ENCODE data around the gene NPIPB8. TPM values are rescaled to one million over a fixed set of nuclear protein-coding genes. Genes with fewer than 3 reads are reported as not detected.
"Not testable (repeated sequence)": the region's sequence is repeated elsewhere in the genome, so short reads cannot be mapped to it uniquely, and the experiment has no call there.

Gene NPIPB8
- total RNA-seq, 2 experiments from 2014 or later, result 0.44 TPM; not detected in 1

DNA sequence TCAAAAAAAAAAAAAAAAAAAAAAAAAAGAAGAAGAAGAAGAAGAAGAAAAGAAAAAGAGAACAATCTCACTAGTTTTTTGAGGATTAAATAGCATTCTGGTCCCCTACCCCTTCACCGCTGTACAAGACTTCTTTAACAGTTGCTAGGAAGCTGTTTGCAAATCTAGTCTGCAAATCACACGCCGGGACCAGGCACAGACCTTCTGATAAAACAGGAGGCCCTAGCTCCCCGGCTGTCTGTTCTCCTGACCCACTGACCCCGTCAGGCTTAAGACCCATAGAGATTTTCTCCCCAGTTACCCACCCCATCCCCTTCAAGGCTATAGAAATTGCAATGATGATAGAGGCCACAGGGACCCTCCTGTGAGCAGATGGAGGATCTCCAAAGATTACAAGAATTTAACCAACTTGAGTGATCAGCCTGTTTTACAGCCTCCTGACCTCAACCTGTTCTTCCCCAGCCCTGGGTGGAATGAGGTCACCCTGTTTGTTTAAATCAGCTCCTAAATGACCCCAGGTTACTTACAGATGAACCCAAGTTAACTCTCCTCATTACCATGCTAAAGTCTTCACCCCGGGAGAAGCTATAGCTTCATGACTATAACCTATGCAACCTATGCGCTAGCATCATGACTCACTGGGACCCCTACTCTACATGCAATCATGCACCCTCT, 16.2 kb upstream of the NPIPB8 start:
- H3K4me1 Mint-ChIP-seq, result peaks cover 19% of the 10 kb centered on the region
- POLR2A ChIA-PET, result no interaction called here
- CTCF ChIA-PET, result interaction anchor here (1.6 kb wide), 1 partner anchor 11 kb away, joined by 3 read pairs; no protein-coding TSS in a partner anchor
- peaks cover 10% of the 10 kb centered on the region for H3K27me3 Mint-ChIP-seq
- H3K9me3 Mint-ChIP-seq, result no peaks in the 10 kb centered on the region
- DNase-seq, result no peak
- peak overlapping the region; percentile 70 for H3K27ac Mint-ChIP-seq
- peak overlapping the region; percentile 77 for H3K4me3 Mint-ChIP-seq
- H3K36me3 Mint-ChIP-seq (ENCODE audit: low read depth), result peaks cover 8% of the 10 kb centered on the region

DNA sequence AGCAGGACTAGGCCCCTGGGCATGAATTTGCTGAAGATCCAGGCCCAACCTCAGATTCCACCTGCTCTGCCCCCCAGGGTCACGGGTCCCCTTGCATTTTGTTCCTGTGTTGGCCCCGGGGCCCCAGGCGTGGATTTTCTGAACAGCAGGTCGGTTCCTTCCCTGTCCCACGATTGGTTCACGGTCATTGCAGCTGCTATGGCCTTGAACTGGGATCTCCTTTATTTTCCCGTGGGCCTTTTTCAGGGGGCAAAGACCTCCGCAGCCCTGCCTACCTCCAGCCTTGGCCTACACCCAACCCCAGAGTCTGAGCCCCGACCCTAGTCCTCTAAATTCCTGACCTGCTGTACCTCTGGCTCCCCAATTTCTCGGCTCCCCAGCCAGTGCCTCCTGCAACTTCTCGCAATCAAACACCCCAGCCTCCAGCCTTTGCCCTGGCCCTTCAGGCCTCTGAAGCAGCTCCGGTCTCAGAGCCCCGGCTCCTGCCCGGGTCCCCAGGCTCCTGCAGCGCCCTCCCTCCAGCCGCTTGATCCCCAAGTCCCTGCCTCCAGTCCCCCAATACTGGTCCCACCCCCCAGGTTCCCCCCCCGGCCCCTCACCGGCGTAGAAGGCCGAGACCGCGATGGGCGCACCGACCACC, 15.2 kb upstream of the NPIPB8 start:
- peak overlapping the region; percentile 77 for H3K4me3 Mint-ChIP-seq
- H3K9me3 Mint-ChIP-seq; DNase-seq; H3K36me3 Mint-ChIP-seq (ENCODE audit: low read depth); POLR2A ChIA-PET: not testable (repeated sequence)
- H3K4me1 Mint-ChIP-seq, result peaks cover 17% of the 10 kb centered on the region
- H3K27ac Mint-ChIP-seq, result peak overlapping the region; percentile 83
- CTCF ChIA-PET, result interaction anchor here (1.2 kb wide), 1 partner anchor 25 kb away, joined by 3 read pairs; no protein-coding TSS in a partner anchor
- H3K27me3 Mint-ChIP-seq, result peaks cover 11% of the 10 kb centered on the region

DNA sequence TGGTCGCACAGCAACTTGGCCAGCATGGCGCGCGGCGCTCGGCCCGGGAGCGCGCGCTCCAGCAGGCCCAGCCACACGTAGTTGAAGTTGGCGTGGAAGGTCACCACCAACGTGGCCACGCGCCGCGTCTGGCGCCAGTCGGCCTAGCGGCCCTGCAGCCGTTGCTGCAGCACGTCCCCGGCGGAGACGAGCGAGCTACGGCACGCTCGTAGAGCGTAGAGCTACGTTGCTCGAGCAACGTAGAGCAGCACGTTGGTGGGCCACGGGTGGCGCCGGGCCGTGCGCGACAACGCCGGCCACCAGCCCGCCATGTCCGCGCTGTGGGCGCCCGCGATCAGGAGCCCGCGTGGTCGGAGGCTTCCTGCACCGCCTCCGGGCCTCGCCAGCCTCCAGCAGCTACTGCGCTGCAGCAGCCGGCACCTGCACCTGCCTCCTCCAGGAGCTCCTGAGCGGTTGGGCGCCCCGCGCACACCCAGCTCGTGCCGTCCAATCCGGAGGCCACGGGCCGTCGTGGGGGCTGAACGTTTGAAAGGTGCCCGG, 14.6 kb upstream of the NPIPB8 start:
- Mint-ChIP-seq H3K4me3 (peak overlapping the region; percentile 77), H3K4me1 (peaks cover 17% of the 10 kb centered on the region), H3K9me3 (no peaks in the 10 kb centered on the region), H3K36me3 (ENCODE audit: low read depth) (peaks cover 8% of the 10 kb centered on the region), H3K27ac (peak overlapping the region; percentile 83), H3K27me3 (peaks cover 11% of the 10 kb centered on the region)
- DNase-seq, result peak; percentile 70
- ChIA-PET POLR2A (no interaction called here), CTCF (interaction anchor here (1.2 kb wide), 1 partner anchor 25 kb away, joined by 3 read pairs; no protein-coding TSS in a partner anchor)

DNA sequence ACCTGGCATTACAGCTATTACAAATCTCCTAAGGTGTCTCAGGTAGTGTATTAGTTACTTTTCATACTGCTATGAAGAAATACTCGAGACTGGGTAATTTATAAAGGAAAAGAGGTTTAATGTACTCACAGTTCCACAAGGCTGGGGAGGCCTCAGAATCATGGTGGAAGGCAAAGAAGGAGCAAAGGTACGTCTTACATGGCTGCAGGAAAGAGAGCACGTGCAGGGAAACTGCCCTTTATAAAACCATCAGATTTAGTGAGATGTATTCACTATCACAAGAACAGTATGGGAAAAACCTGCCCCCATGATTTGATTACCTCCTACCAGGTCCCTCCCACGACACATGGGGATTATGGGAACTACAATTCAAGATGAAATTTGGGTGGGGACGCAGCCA, 7.0 kb upstream of the NPIPB8 start:
- H3K36me3 Mint-ChIP-seq (ENCODE audit: low read depth); H3K9me3 Mint-ChIP-seq; H3K4me3 Mint-ChIP-seq; H3K27ac Mint-ChIP-seq; H3K4me1 Mint-ChIP-seq; DNase-seq; POLR2A ChIA-PET; CTCF ChIA-PET: not testable (repeated sequence)
- H3K27me3 Mint-ChIP-seq, result peaks cover 13% of the 10 kb centered on the region

DNA sequence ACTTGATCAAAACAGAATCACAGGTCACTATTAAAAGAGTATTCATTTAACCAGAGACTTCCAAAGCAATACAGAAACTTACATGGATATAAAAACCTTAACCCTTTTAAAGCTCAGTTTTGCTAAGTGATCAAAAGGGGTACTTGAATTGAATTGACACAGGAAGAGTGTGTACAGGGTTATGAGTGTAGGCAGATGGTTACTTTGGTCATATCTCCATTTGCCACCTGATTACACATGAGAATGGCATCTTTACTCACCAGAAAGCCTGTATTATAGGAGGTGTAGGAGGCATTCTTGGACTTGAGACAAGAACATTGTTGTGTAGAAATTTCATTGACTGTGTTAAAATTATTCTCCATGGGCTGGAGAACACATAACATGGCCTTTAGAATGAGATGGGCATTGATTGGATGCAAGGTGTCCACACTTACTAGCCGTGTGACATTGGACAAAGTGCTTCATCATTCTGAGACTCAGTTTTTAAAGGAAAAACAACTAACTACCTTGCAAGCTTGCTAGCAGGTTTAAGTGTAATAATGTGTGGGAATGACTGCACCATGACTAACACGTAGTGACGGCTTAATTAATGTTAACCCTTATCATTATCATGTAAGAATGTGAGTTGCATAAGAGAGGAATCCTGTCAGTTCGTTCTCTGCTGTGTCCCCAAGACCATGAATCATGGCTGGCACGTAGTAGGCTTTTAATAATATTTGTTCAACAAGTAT, 1.6 kb upstream of the NPIPB8 start:
- H3K9me3 Mint-ChIP-seq; H3K27me3 Mint-ChIP-seq; CTCF ChIA-PET; H3K4me3 Mint-ChIP-seq; POLR2A ChIA-PET; H3K36me3 Mint-ChIP-seq (ENCODE audit: low read depth); H3K27ac Mint-ChIP-seq; DNase-seq; H3K4me1 Mint-ChIP-seq: not testable (repeated sequence)

DNA sequence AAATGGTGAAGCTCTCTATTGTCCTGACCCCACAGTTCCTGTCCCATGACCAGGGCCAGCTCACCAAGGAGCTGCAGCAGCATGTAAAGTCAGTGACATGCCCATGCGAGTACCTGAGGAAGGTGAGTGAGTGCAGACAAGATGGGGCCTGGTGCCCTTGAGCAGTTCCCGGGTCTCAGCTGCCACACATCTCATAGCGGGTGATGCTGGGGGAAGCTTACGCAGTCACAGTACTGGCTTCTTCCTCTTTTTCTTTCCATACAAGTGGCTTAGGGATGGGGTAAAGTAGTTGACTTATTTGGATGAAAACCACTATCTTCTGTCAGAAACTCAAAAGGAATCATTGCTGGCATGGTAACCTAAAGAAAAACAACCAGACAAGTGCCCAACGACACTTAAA, 494 bp downstream of the NPIPB8 start:
- H3K4me3 Mint-ChIP-seq; H3K27me3 Mint-ChIP-seq; H3K36me3 Mint-ChIP-seq (ENCODE audit: low read depth); H3K4me1 Mint-ChIP-seq; H3K27ac Mint-ChIP-seq; POLR2A ChIA-PET; CTCF ChIA-PET; DNase-seq; H3K9me3 Mint-ChIP-seq: not testable (repeated sequence)

DNA sequence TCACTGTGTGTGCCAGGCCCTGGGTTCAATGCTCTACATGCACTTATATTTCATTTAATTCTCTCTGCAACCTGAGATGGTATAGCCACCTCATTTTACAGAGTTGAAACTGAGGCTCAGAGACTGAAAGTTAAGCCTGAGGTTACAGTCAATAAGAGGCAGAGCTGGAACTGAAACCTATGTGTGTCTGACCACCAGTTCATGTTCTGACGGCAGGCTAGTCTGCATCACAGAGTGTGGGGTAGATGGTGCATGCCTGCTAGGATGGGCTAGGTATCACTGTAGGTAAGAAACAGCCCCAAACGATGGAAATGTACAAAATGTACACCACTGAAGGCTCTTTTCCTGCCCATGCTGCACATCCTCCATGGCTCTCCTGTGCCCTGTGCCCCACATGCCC, 2.1 kb downstream of the NPIPB8 start:
- H3K4me1 Mint-ChIP-seq; H3K36me3 Mint-ChIP-seq (ENCODE audit: low read depth); DNase-seq; H3K9me3 Mint-ChIP-seq; H3K27ac Mint-ChIP-seq; H3K4me3 Mint-ChIP-seq; POLR2A ChIA-PET; H3K27me3 Mint-ChIP-seq: not testable (repeated sequence)
- CTCF ChIA-PET, result interaction anchor here (0.7 kb wide), 1 partner anchor 283 kb away, joined by 3 read pairs; no protein-coding TSS in a partner anchor

DNA sequence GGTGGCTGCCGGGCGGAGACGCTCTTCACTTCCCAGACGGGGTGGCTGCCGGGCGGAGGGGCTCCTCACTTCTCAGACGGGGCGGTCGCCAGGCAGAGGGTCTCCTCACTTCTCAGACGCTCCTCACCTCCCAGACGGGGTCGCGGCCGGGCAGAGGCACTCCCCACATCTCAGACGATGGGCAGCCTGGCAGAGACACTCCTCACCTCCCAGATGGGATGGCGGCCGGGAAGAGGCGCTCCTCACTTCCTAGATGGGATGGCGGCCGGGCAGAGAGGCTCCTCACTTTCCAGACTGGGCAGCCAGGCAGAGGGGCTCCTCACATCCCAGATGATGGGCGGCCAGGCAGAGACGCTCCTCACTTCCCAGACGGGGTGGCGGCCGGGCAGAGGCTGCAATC, 28.4 kb downstream of the NPIPB8 start:
- CTCF ChIA-PET; H3K4me1 Mint-ChIP-seq; H3K27me3 Mint-ChIP-seq; H3K36me3 Mint-ChIP-seq (ENCODE audit: low read depth); POLR2A ChIA-PET; DNase-seq; H3K4me3 Mint-ChIP-seq; H3K9me3 Mint-ChIP-seq; H3K27ac Mint-ChIP-seq: not testable (repeated sequence)

DNA sequence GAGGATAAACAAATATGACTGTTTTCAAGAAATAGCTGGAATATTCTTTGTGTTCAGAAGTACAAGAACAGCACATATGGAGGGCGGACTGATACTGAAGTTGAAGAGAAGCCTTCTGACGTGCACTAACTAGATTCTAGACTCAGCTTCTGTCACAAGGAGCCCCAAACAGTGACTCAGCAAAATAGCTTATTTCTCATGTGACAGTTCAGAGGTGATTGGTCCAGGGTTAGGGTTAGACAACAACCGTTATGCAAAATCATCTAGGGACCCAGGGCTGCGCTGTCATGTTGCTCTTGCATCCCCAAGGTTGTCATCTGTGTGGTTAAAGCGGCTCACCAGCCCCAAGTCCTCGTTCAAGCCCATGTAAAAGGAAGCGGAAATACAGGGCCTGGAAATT, 29.6 kb downstream of the NPIPB8 start:
- H3K9me3 Mint-ChIP-seq; POLR2A ChIA-PET; DNase-seq; H3K4me3 Mint-ChIP-seq; H3K27me3 Mint-ChIP-seq; CTCF ChIA-PET; H3K27ac Mint-ChIP-seq; H3K36me3 Mint-ChIP-seq (ENCODE audit: low read depth); H3K4me1 Mint-ChIP-seq: not testable (repeated sequence)

DNA sequence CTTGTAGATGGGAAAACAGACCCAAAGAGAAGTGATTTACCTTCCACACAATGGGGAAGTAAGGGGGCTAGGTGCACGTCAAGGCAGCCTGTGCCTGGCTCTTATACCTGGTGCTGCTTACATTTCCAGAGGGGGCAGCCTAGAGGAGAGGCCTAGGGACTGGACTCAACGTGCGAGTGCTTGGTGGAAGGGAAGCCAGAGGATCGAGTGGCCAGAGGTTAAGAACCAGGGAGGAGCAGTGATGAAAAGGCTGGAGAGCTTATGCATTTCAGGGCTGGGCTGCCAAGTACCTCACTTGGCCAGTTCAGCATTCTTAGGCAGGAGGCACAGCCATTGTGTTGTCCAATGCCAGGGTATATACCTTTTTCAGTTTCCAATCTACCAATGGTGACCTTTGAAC, 30.3 kb downstream of the NPIPB8 start:
- H3K27me3 Mint-ChIP-seq; DNase-seq; H3K9me3 Mint-ChIP-seq; H3K36me3 Mint-ChIP-seq (ENCODE audit: low read depth); CTCF ChIA-PET; POLR2A ChIA-PET; H3K4me1 Mint-ChIP-seq; H3K4me3 Mint-ChIP-seq; H3K27ac Mint-ChIP-seq: not testable (repeated sequence)

DNA sequence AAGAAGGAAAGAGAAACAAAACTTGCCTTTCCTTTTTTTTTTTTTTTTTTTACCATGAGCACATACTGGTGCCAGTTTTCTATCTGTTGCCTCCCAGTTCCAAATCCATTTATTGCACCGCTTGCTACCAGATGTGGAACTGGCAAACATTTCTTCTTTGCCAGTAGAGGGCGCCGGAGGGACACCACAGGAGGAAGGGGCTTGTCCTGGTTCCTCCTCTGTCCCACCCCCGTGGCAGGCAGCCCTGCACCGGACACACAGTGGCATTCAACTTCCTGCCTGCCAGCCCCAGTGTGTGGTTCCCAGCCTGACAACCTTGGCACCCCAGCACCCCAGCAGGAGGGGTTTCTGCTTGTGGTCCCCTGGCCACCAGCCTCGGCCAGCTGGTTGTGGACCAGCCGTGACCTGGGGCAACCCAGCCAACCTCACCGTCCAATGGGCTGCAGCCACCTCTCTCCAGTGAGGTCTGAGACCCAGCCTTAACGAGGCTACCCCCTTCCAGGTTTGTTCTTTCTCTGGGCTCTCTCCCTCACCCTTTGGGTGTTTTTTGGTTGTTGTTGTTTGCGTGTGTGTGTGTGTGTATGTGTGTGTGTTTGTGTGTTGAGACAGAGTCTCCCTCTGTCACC, 50.6 kb downstream of the NPIPB8 start:
- DNase-seq; H3K36me3 Mint-ChIP-seq (ENCODE audit: low read depth); H3K9me3 Mint-ChIP-seq; H3K27me3 Mint-ChIP-seq; POLR2A ChIA-PET; H3K4me1 Mint-ChIP-seq; CTCF ChIA-PET; H3K27ac Mint-ChIP-seq; H3K4me3 Mint-ChIP-seq: not testable (repeated sequence)

DNA sequence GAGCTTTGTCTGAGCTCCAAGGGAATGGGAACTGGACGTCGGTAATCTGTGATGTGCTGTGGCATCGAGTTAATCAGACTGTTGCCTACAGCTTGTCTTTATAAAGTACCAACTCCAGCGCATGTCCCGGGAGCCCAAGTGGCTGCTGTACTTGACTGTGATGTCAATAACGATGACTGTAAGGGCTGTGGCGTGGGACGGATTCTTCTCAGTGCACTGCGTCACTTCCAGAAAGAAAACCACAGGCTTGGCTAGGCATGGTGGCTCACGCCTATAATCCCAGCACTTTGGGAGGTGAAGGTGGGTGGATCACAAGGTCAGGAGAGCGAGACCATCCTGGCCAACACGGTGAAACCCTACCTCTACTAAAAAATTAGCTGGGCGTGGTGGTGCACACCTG, 51.6 kb downstream of the NPIPB8 start:
- DNase-seq; H3K27ac Mint-ChIP-seq; H3K4me3 Mint-ChIP-seq; H3K4me1 Mint-ChIP-seq; H3K9me3 Mint-ChIP-seq; H3K27me3 Mint-ChIP-seq; CTCF ChIA-PET; H3K36me3 Mint-ChIP-seq (ENCODE audit: low read depth); POLR2A ChIA-PET: not testable (repeated sequence)

DNA sequence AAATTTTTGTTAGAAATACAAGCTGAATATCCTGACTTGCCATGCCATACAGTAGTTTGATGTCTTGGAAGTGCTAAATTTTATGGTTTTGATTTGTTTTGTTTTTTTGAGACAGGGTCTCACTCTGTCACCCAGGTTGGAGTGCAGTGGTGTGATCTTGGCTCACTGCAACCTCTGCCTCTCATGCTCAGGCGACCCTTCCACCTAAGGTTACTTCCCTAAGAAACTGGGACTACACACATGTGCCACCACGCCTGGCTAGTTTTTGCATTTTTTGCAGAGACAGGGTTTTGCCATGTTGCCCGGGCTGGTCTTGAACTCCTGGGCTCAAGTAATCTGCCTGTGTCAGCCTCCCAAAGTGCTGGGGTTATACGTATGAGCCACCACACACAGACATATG, 53.9 kb downstream of the NPIPB8 start:
- H3K4me1 Mint-ChIP-seq; CTCF ChIA-PET; H3K27me3 Mint-ChIP-seq; H3K36me3 Mint-ChIP-seq (ENCODE audit: low read depth); POLR2A ChIA-PET; H3K9me3 Mint-ChIP-seq; H3K27ac Mint-ChIP-seq; DNase-seq; H3K4me3 Mint-ChIP-seq: not testable (repeated sequence)
